Activated CD8-positive, alpha-beta T cell treated with anti-CD3 and anti-CD28 coated beads for 36 hours (primary cell): ENCODE data around the gene TBC1D3B. TPM values are rescaled to one million over a fixed set of nuclear protein-coding genes. Genes with fewer than 3 reads are reported as not detected.
"Not testable (repeated sequence)": the region's sequence is repeated elsewhere in the genome, so short reads cannot be mapped to it uniquely, and the experiment has no call there.

Experiments used
- ATAC-seq: fragments of 200-7000 bp; cut with Tn5 transposase; one replicate; pipeline ENCODE4 v1.10.0; 2021; ENCODE audit warnings: mild to moderate bottlenecking, moderate library complexity
- CTCF ChIA-PET: fragments of 350-600 bp; sonication (Branson Sonifier 250); formaldehyde crosslinking; loops from one replicate; lab custom pipeline; 2021; ENCODE audit warnings: antibody characterized with exemption; lab: Charles Lee
- POLR2A ChIA-PET: fragments of 350-600 bp; sonication (Branson Sonifier 250); formaldehyde crosslinking; loops from one replicate; lab custom pipeline; 2021; ENCODE audit warnings: antibody characterized with exemption; lab: Charles Lee
- DNase-seq: peaks from one replicate; pipeline ENCODE4 v3.0.0-alpha.2; 2020
- H3K27ac Mint-ChIP-seq: one replicate; pipeline ENCODE4 v1.8.0; 2021; ENCODE audit warnings: mild to moderate bottlenecking, mixed read lengths
- H3K27me3 Mint-ChIP-seq: one replicate; pipeline ENCODE4 v1.8.0; 2021; ENCODE audit warnings: mixed read lengths
- H3K36me3 Mint-ChIP-seq: one replicate; pipeline ENCODE4 v1.8.0; 2021; ENCODE audit warnings: low read depth, mixed read lengths
- H3K4me1 Mint-ChIP-seq: one replicate; pipeline ENCODE4 v1.8.0; 2021; ENCODE audit warnings: low read depth, mixed read lengths
- H3K4me3 Mint-ChIP-seq: one replicate; pipeline ENCODE4 v1.8.0; 2021; ENCODE audit warnings: mild to moderate bottlenecking, moderate library complexity, mixed read lengths
- H3K9me3 Mint-ChIP-seq: one replicate; pipeline ENCODE4 v1.8.0; 2021; ENCODE audit warnings: mixed read lengths
- intact Hi-C: fragments of 100-400 bp; cut with micrococcal nuclease; formaldehyde crosslinking; loops from one replicate; pipeline ENCODE4 v1.10.0; 2022
- total RNA-seq, 2 experiments: library from RNA; stranded (reverse); gene quantifications; one replicate each; pipeline ENCODE4 v1.2.3, GENCODE V29; 2021
- TF ChIP-seq, protein P1 (sequence below): fragments of 200-600 bp; IDR thresholded peaks from one replicate; pipeline ENCODE4 v1.8.0; 2022; ENCODE audit warnings: antibody characterized with exemption, mild to moderate bottlenecking

Gene TBC1D3B
- total RNA-seq, 2 experiments from 2014 or later, result 6.6 to 9.0 TPM

GRCh38 chr17:36213695-36214094, 37.3 kb upstream of the TBC1D3B start:
- ChIA-PET POLR2A (interaction anchor here (0.6 kb wide), 2 partner anchors 235 to 530 kb away, joined by 3 read pairs; no protein-coding TSS in a partner anchor), CTCF (no interaction called here)
- H3K9me3 Mint-ChIP-seq, result peaks cover 7% of the 10 kb centered on the region
- H3K27me3 Mint-ChIP-seq, result peaks cover 10% of the 10 kb centered on the region
- TF ChIP-seq, protein P1, sequence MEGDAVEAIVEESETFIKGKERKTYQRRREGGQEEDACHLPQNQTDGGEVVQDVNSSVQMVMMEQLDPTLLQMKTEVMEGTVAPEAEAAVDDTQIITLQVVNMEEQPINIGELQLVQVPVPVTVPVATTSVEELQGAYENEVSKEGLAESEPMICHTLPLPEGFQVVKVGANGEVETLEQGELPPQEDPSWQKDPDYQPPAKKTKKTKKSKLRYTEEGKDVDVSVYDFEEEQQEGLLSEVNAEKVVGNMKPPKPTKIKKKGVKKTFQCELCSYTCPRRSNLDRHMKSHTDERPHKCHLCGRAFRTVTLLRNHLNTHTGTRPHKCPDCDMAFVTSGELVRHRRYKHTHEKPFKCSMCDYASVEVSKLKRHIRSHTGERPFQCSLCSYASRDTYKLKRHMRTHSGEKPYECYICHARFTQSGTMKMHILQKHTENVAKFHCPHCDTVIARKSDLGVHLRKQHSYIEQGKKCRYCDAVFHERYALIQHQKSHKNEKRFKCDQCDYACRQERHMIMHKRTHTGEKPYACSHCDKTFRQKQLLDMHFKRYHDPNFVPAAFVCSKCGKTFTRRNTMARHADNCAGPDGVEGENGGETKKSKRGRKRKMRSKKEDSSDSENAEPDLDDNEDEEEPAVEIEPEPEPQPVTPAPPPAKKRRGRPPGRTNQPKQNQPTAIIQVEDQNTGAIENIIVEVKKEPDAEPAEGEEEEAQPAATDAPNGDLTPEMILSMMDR, result no peak
- no peak overlapping the region for H3K27ac Mint-ChIP-seq
- DNase-seq (no peak), ATAC-seq (no peak)
- no peaks in the 10 kb centered on the region for H3K36me3 Mint-ChIP-seq
- H3K4me3 Mint-ChIP-seq, result no peak overlapping the region
- intact Hi-C loops, result no loop called here
- peaks cover 14% of the 10 kb centered on the region for H3K4me1 Mint-ChIP-seq

DNA sequence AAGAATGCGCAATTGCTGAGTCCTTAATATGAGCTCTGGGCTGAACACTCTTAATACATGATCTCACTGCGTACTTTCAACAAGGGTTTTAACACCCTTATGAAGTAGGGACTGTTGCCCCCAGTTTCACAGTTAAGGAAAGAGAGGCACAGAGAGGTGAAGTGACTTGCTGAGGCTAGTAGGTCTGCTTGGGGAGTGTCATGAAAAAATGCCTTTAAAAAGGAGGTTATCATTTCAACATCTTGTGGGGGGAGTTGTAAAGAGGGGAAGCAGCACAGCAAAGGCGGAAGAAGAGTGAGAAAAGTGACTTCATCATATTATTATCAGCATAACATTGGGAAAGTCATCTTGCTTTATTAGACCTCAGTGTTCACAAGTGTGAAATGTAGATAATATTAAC, 36.5 kb upstream of the TBC1D3B start:
- TF ChIP-seq, protein P1, result no peak
- peaks cover 10% of the 10 kb centered on the region for H3K27me3 Mint-ChIP-seq
- DNase-seq (no peak), ATAC-seq (no peak)
- H3K4me1 Mint-ChIP-seq, result peaks cover 14% of the 10 kb centered on the region
- POLR2A ChIA-PET, result no interaction called here
- H3K36me3 Mint-ChIP-seq, result no peaks in the 10 kb centered on the region
- intact Hi-C loops, result no loop called here
- H3K9me3 Mint-ChIP-seq, result peaks cover 4% of the 10 kb centered on the region
- peak overlapping the region; percentile 75 for H3K4me3 Mint-ChIP-seq
- H3K27ac Mint-ChIP-seq, result peak overlapping the region; percentile 30
- CTCF ChIA-PET, result no interaction called here

DNA sequence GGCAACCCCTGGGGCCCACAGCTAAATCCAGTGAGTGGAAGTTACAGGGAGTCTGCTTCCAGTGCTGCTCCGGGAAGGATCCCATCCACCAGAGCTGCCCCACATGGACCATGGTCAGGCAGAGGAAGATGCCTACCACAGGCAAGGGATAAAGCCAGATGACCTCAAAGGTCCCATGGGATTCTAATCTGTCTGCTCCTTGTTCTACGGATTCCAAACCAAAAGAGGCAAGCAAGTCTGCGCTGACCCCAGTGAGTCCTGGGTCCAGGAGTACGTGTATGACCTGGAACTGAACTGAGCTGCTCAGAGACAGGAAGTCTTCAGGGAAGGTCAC, 35.8 kb upstream of the TBC1D3B start:
- ChIA-PET CTCF (no interaction called here), POLR2A (interaction anchor here (0.8 kb wide), 1 partner anchor 16 kb away, joined by 3 read pairs; no protein-coding TSS in a partner anchor)
- Mint-ChIP-seq H3K4me1 (peaks cover 16% of the 10 kb centered on the region), H3K4me3 (peak overlapping the region; percentile 75), H3K36me3 (no peaks in the 10 kb centered on the region), H3K27me3 (peaks cover 11% of the 10 kb centered on the region), H3K9me3 (no peaks in the 10 kb centered on the region), H3K27ac (peak overlapping the region; percentile 86)
- TF ChIP-seq, protein P1, result no peak
- no peak for ATAC-seq
- DNase-seq, result no peak
- intact Hi-C loops, result no loop called here

GRCh38 chr17:36211484-36212271, 35.2 kb upstream of the TBC1D3B start:
- intact Hi-C loops, H3K36me3 Mint-ChIP-seq, DNase-seq, H3K9me3 Mint-ChIP-seq: not testable (repeated sequence)
- peak overlapping the region; percentile 75 for H3K4me3 Mint-ChIP-seq
- ATAC-seq, result peak; percentile 31
- peak overlapping the region; percentile 86 for H3K27ac Mint-ChIP-seq
- ChIA-PET CTCF (interaction anchor here (1.2 kb wide), 1 partner anchor 14 kb away, joined by 4 read pairs; no protein-coding TSS in a partner anchor), POLR2A (interaction anchor here (0.8 kb wide), 1 partner anchor 16 kb away, joined by 3 read pairs; no protein-coding TSS in a partner anchor)
- H3K4me1 Mint-ChIP-seq, result peaks cover 21% of the 10 kb centered on the region
- H3K27me3 Mint-ChIP-seq, result peaks cover 11% of the 10 kb centered on the region

DNA sequence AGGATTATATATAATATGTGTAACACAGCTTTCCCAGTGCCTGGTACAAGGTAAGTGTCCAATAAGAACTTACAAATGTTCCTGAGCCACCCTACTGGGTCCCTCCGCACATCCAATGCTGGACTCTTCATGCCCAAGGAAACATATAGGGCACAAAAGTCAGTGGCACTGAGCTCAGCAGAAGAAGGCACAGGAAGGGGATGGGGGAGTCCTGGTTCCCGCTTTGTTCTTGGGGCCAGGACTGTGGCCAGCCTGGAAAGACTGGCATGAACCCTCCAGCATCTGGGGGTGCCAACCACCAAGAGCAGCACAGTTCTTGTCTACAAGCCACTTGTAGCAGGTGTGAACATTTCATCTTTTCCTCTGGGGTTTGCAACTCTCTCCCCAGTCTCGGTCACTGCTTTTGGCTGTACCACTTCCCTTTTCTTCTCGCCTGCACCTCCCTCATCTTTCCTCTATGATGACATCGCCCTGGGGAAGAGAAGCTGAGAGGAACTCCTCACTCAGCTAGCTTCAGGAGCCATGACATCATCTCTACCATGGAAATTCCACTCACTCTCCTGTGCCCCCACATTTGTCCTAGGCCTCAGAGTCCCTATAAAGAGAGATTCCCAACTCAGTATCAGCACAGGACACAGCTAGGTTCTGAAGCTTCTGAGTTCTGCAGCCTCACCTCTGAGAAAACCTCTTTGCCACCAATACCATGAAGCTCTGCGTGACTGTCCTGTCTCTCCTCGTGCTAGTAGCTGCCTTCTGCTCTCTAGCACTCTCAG, 34.2 kb upstream of the TBC1D3B start, which contains the start of gene CCL4L2:
Gene CCL4L2 (plus strand): TSS at position 625 of the 773 bp plus-strand sequence.
- Mint-ChIP-seq H3K4me1 (peaks cover 31% of the 10 kb centered on the region), H3K27ac (peak within 1 kb of the TSS; percentile 86), H3K27me3 (peaks cover 11% of the 10 kb centered on the region), H3K4me3 (peak within 1 kb of the TSS; percentile 75)
- H3K9me3 Mint-ChIP-seq, H3K36me3 Mint-ChIP-seq, POLR2A ChIA-PET, DNase-seq, intact Hi-C loops: not testable (repeated sequence)
- CTCF ChIA-PET, result interaction anchor here (1.2 kb wide), 1 partner anchor 13 kb away, joined by 4 read pairs; no protein-coding TSS in a partner anchor
- peak; percentile 51 for ATAC-seq
